Right lobe of liver (tissue), 6 donors: ENCODE data around the gene CAMKMT. TPM values are rescaled to one million over a fixed set of nuclear protein-coding genes. Genes with fewer than 3 reads are reported as not detected.

ENCODE experiments used
- ATAC-seq, 4 donors: fragments of 200-7000 bp; cut with Tn5 transposase; one replicate each; pipeline ENCODE4 v1.9.1; 2020; ENCODE audit warnings: mild to moderate bottlenecking in 4 of 4, moderate library complexity in 4 of 4
- DNase-seq, 3 donors: peaks; one replicate each; pipeline ENCODE4 v3.0.0-alpha.2; 2020
- H3K27ac ChIP-seq, 3 donors: fragments of 200-600 bp; one replicate each; pipeline ENCODE4 v1.8.0; 2022
- H3K27me3 ChIP-seq, 2 donors: fragments of 200-600 bp; one replicate each; pipeline ENCODE4 v1.8.0; 2022
- H3K36me3 ChIP-seq, 4 donors: fragments of 200-600 bp; sonication (generic) in 1 of 4; one replicate each; pipeline versions ENCODE4 v1.5.1 to v1.8.0; 2017 to 2022; ENCODE audit warnings: control low read depth in 1 of 4
- H3K4me1 ChIP-seq, 4 donors: fragments of 200-600 bp; sonication (generic) in 1 of 4; one replicate each; pipeline versions ENCODE4 v1.5.1 to v1.8.0; 2017 to 2022; ENCODE audit warnings: control low read depth in 1 of 4
- H3K4me3 ChIP-seq, 3 donors: fragments of 200-600 bp; one replicate each; pipeline ENCODE4 v1.8.0; 2022
- H3K9me3 ChIP-seq, 4 donors: fragments of 200-600 bp; sonication (generic) in 1 of 4; one replicate each; pipeline versions ENCODE4 v1.5.1 to v1.8.0; 2017 to 2022; ENCODE audit warnings: control low read depth in 1 of 4
- CTCF ChIP-seq, 4 donors: fragments of 200-600 bp in 3 of 4; fragments of 450-650 bp in 1 of 4; IDR thresholded peaks; one replicate each; pipeline versions ENCODE4 v1.5.1 to v1.8.0; 2016 to 2022; ENCODE audit warnings: antibody characterized with exemption in 4 of 4, mild to moderate bottlenecking in 2 of 4
- POLR2A ChIP-seq: fragments of 450-650 bp; IDR thresholded peaks from one replicate; pipeline ENCODE4 v1.6.1; 2017; ENCODE audit warnings: antibody characterized with exemption, mild to moderate bottlenecking
- WGBS: methylation state at CpG from one replicate; pipeline ENCODE4 v1.1.6; 2018; ENCODE audit warnings: low coverage, low lambda C conversion rate; ENCODE audit not compliant: insufficient coverage; ENCODE audit errors: missing lambda C conversion rate; 5-methylcytosine and 5-hydroxymethylcytosine counted together
- intact Hi-C, 2 donors: fragments of 100-400 bp; cut with DNase I; formaldehyde crosslinking; loops; one replicate each; pipeline versions ENCODE4 v1.11.2 to v1.14.1; 2022
- total RNA-seq, 6 experiments: library from RNA; depleted of rRNA in 2 of 6; stranded (reverse); fragments of >200 nt in 2 of 6; fragmentation: NEBNext Ultra II Directional in 3 of 6; extraction: Animal tissue kit (Norgen Biotek cat#: 25700) in 3 of 6; gene quantifications; one replicate each; pipeline versions ENCODE4 v1.1.0 to v1.2.4, GENCODE V29; 2016 to 2023
- donor health status: DM: no; HTN: yes; CAD: no.
- donor health status: DM: no; HTN: no; CAD: no.
- donor health status: DM: no; HTN: no; CAD: no.
- donor health status: DM: no; HTN: yes; CAD: no.
- donor health status: DM: no; HTN: yes; CAD: no.

Gene CAMKMT
- total RNA-seq, 6 experiments from 2014 or later, result 2.0 to 7.4 (median 5.2) TPM

- peaks cover 0 to 22% (median 5%) of the 10 kb centered on the region in 4 donors for H3K4me1 ChIP-seq
- H3K27ac ChIP-seq, result no peak overlapping the region
- ATAC-seq (no peak), DNase-seq (no peak)
- WGBS, result 100% methylated on average over 1 of the region's 1 CpG
- intact Hi-C loops, result no loop called here
- H3K4me3 ChIP-seq, result no peak overlapping the region
- no peaks in the 10 kb centered on the region for H3K36me3 ChIP-seq
- no peak for TF ChIP-seq POLR2A
- no peak for TF ChIP-seq CTCF (IDR thresholded peaks at IDR 0.05)
- H3K9me3 ChIP-seq, result no peaks in the 10 kb centered on the region
- H3K27me3 ChIP-seq, result no peaks in the 10 kb centered on the region
Measured at GRCh38 chr2:44453259-44453658, 91.5 kb downstream of the CAMKMT start.

GRCh38 chr2:44455877-44456276 is 94.1 kb downstream of the CAMKMT start:
- Histone ChIP-seq H3K4me3 (no peak overlapping the region), H3K36me3 (no peaks in the 10 kb centered on the region), H3K4me1 (peaks cover 0 to 13% (median 0%) of the 10 kb centered on the region in 4 donors), H3K9me3 (no peaks in the 10 kb centered on the region), H3K27ac (no peak overlapping the region), H3K27me3 (no peaks in the 10 kb centered on the region)
- 33% methylated on average over 1 of the region's 1 CpG for WGBS
- peak in 3 of 4 donors; percentile 60 to 68 (median 63) for ATAC-seq
- intact Hi-C loops, result no loop called here
- DNase-seq, result no peak
- TF ChIP-seq CTCF (IDR thresholded peaks at IDR 0.05) (no peak), POLR2A (no peak)

- H3K36me3 ChIP-seq, result no peaks in the 10 kb centered on the region
- no peak overlapping the region for H3K27ac ChIP-seq
- no peaks in the 10 kb centered on the region for H3K27me3 ChIP-seq
- TF ChIP-seq CTCF (IDR thresholded peaks at IDR 0.05) (no peak), POLR2A (no peak)
- H3K4me1 ChIP-seq, result peaks cover 0 to 6% (median 0%) of the 10 kb centered on the region in 4 donors
- ATAC-seq (no peak), DNase-seq (no peak)
- no peak overlapping the region for H3K4me3 ChIP-seq
- H3K9me3 ChIP-seq, result no peaks in the 10 kb centered on the region
- intact Hi-C loops, result no loop called here
Measured at GRCh38 chr2:44456946-44457345, 95.2 kb downstream of the CAMKMT start.

- Histone ChIP-seq H3K27ac (no peak overlapping the region), H3K27me3 (no peaks in the 10 kb centered on the region), H3K9me3 (no peaks in the 10 kb centered on the region), H3K36me3 (no peaks in the 10 kb centered on the region), H3K4me3 (no peak overlapping the region), H3K4me1 (peaks cover 0 to 6% (median 0%) of the 10 kb centered on the region in 4 donors)
- intact Hi-C loops, result no loop called here
- ATAC-seq (no peak), DNase-seq (no peak)
- no peak for TF ChIP-seq CTCF (IDR thresholded peaks at IDR 0.05)
- no peak for TF ChIP-seq POLR2A
- 56% methylated on average over 1 of the region's 1 CpG for WGBS
Measured at GRCh38 chr2:44459739-44460138, 98.0 kb downstream of the CAMKMT start.
